H1 (cell line): ENCODE measurements around the gene PRPF40B. TPM values are rescaled to one million over a fixed set of nuclear protein-coding genes. Genes with fewer than 3 reads are reported as not detected.

ENCODE experiments used
- E2F6 ChIP-seq: IDR thresholded peaks from 2 replicates; pipeline ENCODE4 v1.6.1; 2012; ENCODE audit warnings: inconsistent platforms
- GABPA ChIP-seq: IDR thresholded peaks from 2 replicates; pipeline ENCODE4 v1.6.1; 2011; ENCODE audit warnings: mild to moderate bottlenecking, low read length, moderate library complexity, borderline replicate concordance; ENCODE audit not compliant: insufficient read depth
- JUND ChIP-seq: IDR thresholded peaks from 2 replicates; pipeline ENCODE4 v1.6.1; 2011; ENCODE audit warnings: mild to moderate bottlenecking, improper control_type of control experiment, low read length
- RAD21 ChIP-seq, 2 experiments: IDR thresholded peaks in 1 of 2; conservative IDR thresholded peaks in 1 of 2; 2 replicates each; pipeline ENCODE4 v1.6.1; 2011; ENCODE audit warnings: low read depth in 2 of 2, low read length in 2 of 2, improper control_type of control experiment in 1 of 2, inconsistent platforms in 1 of 2, mild to moderate bottlenecking in 1 of 2, moderate library complexity in 1 of 2
- SUZ12 ChIP-seq: fragments of 200-600 bp; sonication (generic); IDR thresholded peaks from 2 replicates; pipeline ENCODE4 v1.6.1; 2012; ENCODE audit warnings: mild to moderate bottlenecking, inconsistent platforms, low read length, moderate library complexity, mixed read lengths
- polyA plus RNA-seq, 7 experiments: library from polyadenylated mRNA; depleted of rRNA in 3 of 7; stranded (reverse) in 5 of 7; unstranded in 2 of 7; fragments of >200 nt in 5 of 7; fragments of 200-250 nt in 2 of 7; gene quantifications; 1 replicate in 5 of 7; 2 replicates in 1 of 7; 4 replicates in 1 of 7; pipeline versions ENCODE4 v1.2.1 to v1.2.3, GENCODE V29; 2011 to 2013; ENCODE audit warnings: missing spikeins in 2 of 7, mixed read lengths in 2 of 7
- total RNA-seq: library from RNA; stranded (reverse); fragmentation: NEBNext Ultra II Directional; extraction: Animal tissue kit (Norgen Biotek cat#: 25700); gene quantifications from 2 replicates; pipeline ENCODE4 v1.2.1, GENCODE V29; 2021
- TF ChIP-seq, protein P1 (sequence below): fragments of 300-600 bp; sonication (generic); IDR thresholded peaks from 2 replicates; pipeline ENCODE4 v1.7.1; 2012; ENCODE audit warnings: low read length, moderate library complexity, mild to moderate bottlenecking, inconsistent platforms; ENCODE audit not compliant: insufficient replicate concordance

The PRPF40B gene
- total and polyA plus RNA-seq, 2 of the 8 experiments (the other 6 are each of a cell fraction or from before 2014, with no cell fraction given), result 14.4 to 24.4 TPM

DNA sequence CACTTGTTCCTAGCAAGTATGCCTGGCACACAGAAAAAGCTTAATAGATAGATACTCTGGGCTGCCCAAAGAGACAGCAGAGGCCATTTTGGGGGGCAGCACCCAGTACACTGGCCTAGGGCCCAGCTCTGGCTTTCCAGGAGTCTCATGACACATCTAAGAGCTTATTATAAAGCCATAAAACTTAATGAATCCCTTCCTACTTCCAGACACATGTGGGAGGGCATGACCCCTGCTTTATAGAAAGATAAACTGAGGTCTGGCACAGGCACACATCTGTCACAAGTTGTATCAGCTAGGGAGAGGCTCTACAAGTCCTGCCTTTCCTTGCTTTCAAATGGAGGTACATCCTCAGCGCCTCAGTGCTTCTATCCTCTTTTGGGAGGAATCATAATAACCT, 56.7 kb downstream of the PRPF40B start (continued):
- TF ChIP-seq, protein P1, sequence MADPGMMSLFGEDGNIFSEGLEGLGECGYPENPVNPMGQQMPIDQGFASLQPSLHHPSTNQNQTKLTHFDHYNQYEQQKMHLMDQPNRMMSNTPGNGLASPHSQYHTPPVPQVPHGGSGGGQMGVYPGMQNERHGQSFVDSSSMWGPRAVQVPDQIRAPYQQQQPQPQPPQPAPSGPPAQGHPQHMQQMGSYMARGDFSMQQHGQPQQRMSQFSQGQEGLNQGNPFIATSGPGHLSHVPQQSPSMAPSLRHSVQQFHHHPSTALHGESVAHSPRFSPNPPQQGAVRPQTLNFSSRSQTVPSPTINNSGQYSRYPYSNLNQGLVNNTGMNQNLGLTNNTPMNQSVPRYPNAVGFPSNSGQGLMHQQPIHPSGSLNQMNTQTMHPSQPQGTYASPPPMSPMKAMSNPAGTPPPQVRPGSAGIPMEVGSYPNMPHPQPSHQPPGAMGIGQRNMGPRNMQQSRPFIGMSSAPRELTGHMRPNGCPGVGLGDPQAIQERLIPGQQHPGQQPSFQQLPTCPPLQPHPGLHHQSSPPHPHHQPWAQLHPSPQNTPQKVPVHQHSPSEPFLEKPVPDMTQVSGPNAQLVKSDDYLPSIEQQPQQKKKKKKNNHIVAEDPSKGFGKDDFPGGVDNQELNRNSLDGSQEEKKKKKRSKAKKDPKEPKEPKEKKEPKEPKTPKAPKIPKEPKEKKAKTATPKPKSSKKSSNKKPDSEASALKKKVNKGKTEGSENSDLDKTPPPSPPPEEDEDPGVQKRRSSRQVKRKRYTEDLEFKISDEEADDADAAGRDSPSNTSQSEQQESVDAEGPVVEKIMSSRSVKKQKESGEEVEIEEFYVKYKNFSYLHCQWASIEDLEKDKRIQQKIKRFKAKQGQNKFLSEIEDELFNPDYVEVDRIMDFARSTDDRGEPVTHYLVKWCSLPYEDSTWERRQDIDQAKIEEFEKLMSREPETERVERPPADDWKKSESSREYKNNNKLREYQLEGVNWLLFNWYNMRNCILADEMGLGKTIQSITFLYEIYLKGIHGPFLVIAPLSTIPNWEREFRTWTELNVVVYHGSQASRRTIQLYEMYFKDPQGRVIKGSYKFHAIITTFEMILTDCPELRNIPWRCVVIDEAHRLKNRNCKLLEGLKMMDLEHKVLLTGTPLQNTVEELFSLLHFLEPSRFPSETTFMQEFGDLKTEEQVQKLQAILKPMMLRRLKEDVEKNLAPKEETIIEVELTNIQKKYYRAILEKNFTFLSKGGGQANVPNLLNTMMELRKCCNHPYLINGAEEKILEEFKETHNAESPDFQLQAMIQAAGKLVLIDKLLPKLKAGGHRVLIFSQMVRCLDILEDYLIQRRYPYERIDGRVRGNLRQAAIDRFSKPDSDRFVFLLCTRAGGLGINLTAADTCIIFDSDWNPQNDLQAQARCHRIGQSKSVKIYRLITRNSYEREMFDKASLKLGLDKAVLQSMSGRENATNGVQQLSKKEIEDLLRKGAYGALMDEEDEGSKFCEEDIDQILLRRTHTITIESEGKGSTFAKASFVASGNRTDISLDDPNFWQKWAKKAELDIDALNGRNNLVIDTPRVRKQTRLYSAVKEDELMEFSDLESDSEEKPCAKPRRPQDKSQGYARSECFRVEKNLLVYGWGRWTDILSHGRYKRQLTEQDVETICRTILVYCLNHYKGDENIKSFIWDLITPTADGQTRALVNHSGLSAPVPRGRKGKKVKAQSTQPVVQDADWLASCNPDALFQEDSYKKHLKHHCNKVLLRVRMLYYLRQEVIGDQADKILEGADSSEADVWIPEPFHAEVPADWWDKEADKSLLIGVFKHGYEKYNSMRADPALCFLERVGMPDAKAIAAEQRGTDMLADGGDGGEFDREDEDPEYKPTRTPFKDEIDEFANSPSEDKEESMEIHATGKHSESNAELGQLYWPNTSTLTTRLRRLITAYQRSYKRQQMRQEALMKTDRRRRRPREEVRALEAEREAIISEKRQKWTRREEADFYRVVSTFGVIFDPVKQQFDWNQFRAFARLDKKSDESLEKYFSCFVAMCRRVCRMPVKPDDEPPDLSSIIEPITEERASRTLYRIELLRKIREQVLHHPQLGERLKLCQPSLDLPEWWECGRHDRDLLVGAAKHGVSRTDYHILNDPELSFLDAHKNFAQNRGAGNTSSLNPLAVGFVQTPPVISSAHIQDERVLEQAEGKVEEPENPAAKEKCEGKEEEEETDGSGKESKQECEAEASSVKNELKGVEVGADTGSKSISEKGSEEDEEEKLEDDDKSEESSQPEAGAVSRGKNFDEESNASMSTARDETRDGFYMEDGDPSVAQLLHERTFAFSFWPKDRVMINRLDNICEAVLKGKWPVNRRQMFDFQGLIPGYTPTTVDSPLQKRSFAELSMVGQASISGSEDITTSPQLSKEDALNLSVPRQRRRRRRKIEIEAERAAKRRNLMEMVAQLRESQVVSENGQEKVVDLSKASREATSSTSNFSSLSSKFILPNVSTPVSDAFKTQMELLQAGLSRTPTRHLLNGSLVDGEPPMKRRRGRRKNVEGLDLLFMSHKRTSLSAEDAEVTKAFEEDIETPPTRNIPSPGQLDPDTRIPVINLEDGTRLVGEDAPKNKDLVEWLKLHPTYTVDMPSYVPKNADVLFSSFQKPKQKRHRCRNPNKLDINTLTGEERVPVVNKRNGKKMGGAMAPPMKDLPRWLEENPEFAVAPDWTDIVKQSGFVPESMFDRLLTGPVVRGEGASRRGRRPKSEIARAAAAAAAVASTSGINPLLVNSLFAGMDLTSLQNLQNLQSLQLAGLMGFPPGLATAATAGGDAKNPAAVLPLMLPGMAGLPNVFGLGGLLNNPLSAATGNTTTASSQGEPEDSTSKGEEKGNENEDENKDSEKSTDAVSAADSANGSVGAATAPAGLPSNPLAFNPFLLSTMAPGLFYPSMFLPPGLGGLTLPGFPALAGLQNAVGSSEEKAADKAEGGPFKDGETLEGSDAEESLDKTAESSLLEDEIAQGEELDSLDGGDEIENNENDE, result no peak
- TF ChIP-seq GABPA (no peak), RAD21 (IDR thresholded peaks at IDR 0.05 in 1 of 2, conservative IDR thresholded peaks at IDR 0.05 in 1 of 2; ENCODE audit: low read depth in 2 of 2, low read length in 2 of 2) (no peak), SUZ12 (no peak), JUND (no peak), E2F6 (no peak)
- TF ChIP-seq, all 59 proteins: peak for 0
